Adrenal gland (tissue), 12 donors: Measurements from ENCODE around the gene TMEM256. TPM values are rescaled to one million over a fixed set of nuclear protein-coding genes. Genes with fewer than 3 reads are reported as not detected.

Experiments used
- DNase-seq, 7 donors: peaks; one replicate each; pipeline ENCODE4 v3.0.0-alpha.2; 2019 to 2020
- H3K27ac ChIP-seq, 5 donors: fragments of 200-600 bp; sonication (generic) in 4 of 5; 1 replicate in 3 of 5; 2 replicates in 2 of 5; pipeline versions ENCODE4 v1.5.1 to v1.8.0; 2016 to 2020; ENCODE audit warnings: mild to moderate bottlenecking in 1 of 5
- H3K27me3 ChIP-seq: fragments of 200-600 bp; 2 replicates; pipeline ENCODE4 v1.8.0; 2021
- H3K36me3 ChIP-seq, 2 donors: fragments of 200-600 bp; replicated peaks in 1 of 2; 1 replicate in 1 of 2; 2 replicates in 1 of 2; pipeline versions ENCODE4 v1.5.1 to v1.8.0; 2018 to 2022
- H3K4me1 ChIP-seq, 2 donors: fragments of 200-600 bp; replicated peaks in 1 of 2; 1 replicate in 1 of 2; 2 replicates in 1 of 2; pipeline versions ENCODE4 v1.5.1 to v1.8.0; 2018 to 2021
- H3K4me3 ChIP-seq, 4 donors: fragments of 200-600 bp; sonication (generic) in 3 of 4; one replicate each; pipeline ENCODE4 v1.5.1; 2016 to 2018
- H3K9me3 ChIP-seq, 3 donors: fragments of 200-600 bp; sonication (generic) in 1 of 3; replicated peaks in 1 of 3; 1 replicate in 2 of 3; 2 replicates in 1 of 3; pipeline versions ENCODE4 v1.5.1 to v1.8.0; 2016 to 2021
- POLR2A ChIP-seq, 2 donors: fragments of 450-650 bp; IDR thresholded peaks; one replicate each; pipeline ENCODE4 v1.6.1; 2017; ENCODE audit warnings: antibody characterized with exemption in 2 of 2, mild to moderate bottlenecking in 2 of 2, moderate library complexity in 1 of 2
- WGBS, 4 donors: extraction: QIAGEN DNeasy Blood & Tissue Kit in 2 of 4; methylation state at CpG; one replicate each; pipeline versions ENCODE4 v1.1.5 to v1.1.7; 2013 to 2017; 5-methylcytosine and 5-hydroxymethylcytosine counted together
- intact Hi-C, 2 donors: fragments of 100-400 bp; cut with DNase I; formaldehyde crosslinking; loops; one replicate each; pipeline versions ENCODE4 v1.14.1 to v1.15.0; 2022 to 2023
- polyA plus RNA-seq, 3 donors: library from polyadenylated mRNA; stranded (reverse); fragments of 200-250 nt in 2 of 3; fragments of 350-450 nt in 1 of 3; fragmentation: Illumina TruSeq in 1 of 3; extraction: RNeasy Lipid Tissue Mini Kit (QIAGEN cat#74804) in 1 of 3; gene quantifications; one replicate each; pipeline ENCODE4 v1.2.3, GENCODE V29; 2013 to 2014
- total RNA-seq, 9 donors: library from RNA; depleted of rRNA in 4 of 9; stranded (reverse); fragments of >200 nt in 4 of 9; fragments of 120-200 nt in 1 of 9; fragmentation: NEBNext Ultra II Directional in 1 of 9; extraction: Animal tissue kit (Norgen Biotek cat#: 25700) in 1 of 9; gene quantifications; one replicate each; pipeline versions ENCODE4 v1.1.0 to v1.2.4, GENCODE V29; 2013 to 2023
- TF ChIP-seq, protein P1 (sequence below), 6 experiments: fragments of 450-650 bp in 4 of 6; fragments of 200-600 bp in 2 of 6; sonication (generic) in 1 of 6; IDR thresholded peaks; 1 replicate in 5 of 6; 2 replicates in 1 of 6; pipeline versions ENCODE4 v1.5.1 to v1.8.0; 2016 to 2021; ENCODE audit warnings: antibody characterized with exemption in 6 of 6, mild to moderate bottlenecking in 2 of 6, moderate library complexity in 1 of 6
- donor health status: healthy with polysubstance abuse.
- donor health status: Bipolar disorder and iron deficiency.
- donor health status: DM: yes; HTN: yes; CAD: no.
- donor health status: DM: no; HTN: no; CAD: no.
- donor health status: DM: no; HTN: no; CAD: no.
- donor health status: DM: yes; HTN: yes; CAD: no.

TMEM256 gene
- total and polyA plus RNA-seq, 12 donors = 48.5 to 334 (median 93.2) TPM

DNA sequence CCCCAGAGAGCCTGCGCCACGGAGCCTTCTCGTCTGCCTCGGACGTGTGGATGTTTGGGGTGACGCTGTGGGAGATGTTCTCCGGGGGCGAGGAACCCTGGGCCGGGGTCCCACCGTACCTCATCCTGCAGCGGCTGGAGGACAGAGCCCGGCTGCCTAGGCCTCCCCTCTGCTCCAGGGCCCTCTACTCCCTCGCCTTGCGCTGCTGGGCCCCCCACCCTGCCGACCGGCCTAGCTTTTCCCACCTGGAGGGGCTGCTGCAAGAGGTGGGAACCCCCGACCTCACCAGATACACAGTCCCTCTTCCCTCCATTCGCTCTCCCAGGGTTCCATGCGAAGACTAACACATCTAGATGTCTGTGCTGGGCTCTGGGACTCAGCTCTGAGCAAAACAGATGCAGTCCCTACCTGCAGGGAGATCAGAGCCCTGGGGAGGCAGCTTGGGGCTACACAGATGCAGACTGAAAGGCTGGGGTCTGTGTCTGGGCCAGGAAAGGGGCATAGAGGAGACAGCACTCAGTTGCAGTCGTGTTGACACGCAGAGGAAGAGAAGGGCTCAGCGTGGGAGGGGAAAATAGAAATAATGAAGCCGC lies 19.3 kb downstream of the TMEM256 start:
- 53 to 89% (median 65%) methylated on average over 6 to 23 of the region's 23 CpGs for WGBS, 4 donors
- no peak for DNase-seq
- no peaks in the 10 kb centered on the region for H3K9me3 ChIP-seq
- no peaks in the 10 kb centered on the region for H3K36me3 ChIP-seq
- H3K27me3 ChIP-seq = peaks cover 6% of the 10 kb centered on the region
- H3K27ac ChIP-seq = peak overlapping the region in 2 of 5 donors; percentile 3 to 5
- TF ChIP-seq, protein P1, sequence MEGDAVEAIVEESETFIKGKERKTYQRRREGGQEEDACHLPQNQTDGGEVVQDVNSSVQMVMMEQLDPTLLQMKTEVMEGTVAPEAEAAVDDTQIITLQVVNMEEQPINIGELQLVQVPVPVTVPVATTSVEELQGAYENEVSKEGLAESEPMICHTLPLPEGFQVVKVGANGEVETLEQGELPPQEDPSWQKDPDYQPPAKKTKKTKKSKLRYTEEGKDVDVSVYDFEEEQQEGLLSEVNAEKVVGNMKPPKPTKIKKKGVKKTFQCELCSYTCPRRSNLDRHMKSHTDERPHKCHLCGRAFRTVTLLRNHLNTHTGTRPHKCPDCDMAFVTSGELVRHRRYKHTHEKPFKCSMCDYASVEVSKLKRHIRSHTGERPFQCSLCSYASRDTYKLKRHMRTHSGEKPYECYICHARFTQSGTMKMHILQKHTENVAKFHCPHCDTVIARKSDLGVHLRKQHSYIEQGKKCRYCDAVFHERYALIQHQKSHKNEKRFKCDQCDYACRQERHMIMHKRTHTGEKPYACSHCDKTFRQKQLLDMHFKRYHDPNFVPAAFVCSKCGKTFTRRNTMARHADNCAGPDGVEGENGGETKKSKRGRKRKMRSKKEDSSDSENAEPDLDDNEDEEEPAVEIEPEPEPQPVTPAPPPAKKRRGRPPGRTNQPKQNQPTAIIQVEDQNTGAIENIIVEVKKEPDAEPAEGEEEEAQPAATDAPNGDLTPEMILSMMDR (IDR thresholded peaks at IDR 0.05) = no peak
- TF ChIP-seq POLR2A (IDR thresholded peaks at IDR 0.05) = no peak
- H3K4me3 ChIP-seq = peak overlapping the region in 1 of 4 donors; percentile 49
- peaks cover 6 to 26% of the 10 kb centered on the region in 2 donors for H3K4me1 ChIP-seq
- intact Hi-C loops = no loop called here

DNA sequence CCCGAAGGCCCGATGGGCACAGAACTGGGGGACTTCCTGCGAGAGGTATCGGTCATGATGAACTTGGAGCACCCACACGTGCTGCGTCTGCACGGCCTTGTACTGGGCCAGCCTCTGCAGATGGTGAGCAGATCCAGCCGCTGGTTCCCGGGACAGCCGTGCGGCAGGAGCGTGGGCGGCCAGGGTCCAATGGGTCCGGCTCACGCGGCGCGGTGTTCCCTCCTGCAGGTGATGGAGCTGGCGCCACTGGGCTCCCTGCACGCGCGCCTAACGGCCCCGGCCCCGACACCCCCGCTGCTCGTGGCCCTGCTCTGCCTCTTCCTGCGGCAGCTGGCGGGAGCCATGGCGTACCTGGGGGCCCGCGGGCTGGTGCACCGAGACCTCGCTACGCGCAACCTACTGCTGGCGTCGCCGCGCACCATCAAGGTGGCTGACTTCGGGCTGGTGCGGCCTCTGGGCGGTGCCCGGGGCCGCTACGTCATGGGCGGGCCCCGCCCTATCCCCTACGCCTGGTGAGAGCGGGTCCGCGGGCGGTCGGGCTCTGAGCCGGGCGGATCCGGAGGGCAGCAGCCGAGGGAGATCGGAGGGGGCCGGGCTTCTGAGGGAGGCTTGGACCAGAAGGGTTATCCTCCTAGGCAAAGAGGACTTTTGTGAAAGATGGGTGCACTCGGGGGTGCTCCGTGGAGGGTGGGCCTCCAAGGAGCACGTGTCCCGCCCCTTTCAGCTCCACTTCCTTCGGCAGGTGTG lies 20.0 kb downstream of the TMEM256 start:
- peak in 2 of 7 donors; percentile 31 to 34 for DNase-seq
- peaks cover 6% of the 10 kb centered on the region for H3K27me3 ChIP-seq
- intact Hi-C loops = no loop called here
- peak overlapping the region in 2 of 5 donors; percentile 3 to 5 for H3K27ac ChIP-seq
- peaks cover 6 to 26% of the 10 kb centered on the region in 2 donors for H3K4me1 ChIP-seq
- TF ChIP-seq, protein P1 (IDR thresholded peaks at IDR 0.05) = no peak
- no peak for TF ChIP-seq POLR2A (IDR thresholded peaks at IDR 0.05)
- WGBS, 4 donors = 0 to 71% (median 6%) methylated on average over 4 to 65 of the region's 65 CpGs
- peak overlapping the region in 2 of 4 donors; percentile 19 to 49 for H3K4me3 ChIP-seq
- no peaks in the 10 kb centered on the region for H3K36me3 ChIP-seq
- H3K9me3 ChIP-seq = no peaks in the 10 kb centered on the region

DNA sequence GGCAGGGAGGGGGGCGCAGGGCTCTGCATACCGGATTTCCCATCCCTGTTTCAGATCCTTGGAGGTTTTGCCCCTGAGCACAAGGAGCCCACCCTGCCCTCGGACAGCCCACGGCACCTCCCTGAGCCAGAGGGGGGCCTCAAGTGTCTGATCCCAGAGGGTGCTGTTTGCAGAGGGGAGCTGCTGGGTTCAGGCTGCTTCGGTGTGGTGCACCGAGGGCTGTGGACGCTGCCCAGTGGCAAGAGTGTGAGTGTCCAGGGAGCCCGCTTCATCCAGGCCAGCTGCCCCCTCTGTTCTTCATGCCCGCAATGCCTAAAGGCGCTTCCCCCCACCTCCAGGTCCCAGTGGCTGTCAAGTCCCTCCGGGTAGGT lies 20.5 kb downstream of the TMEM256 start:
- intact Hi-C loops = no loop called here
- Histone ChIP-seq H3K9me3 (no peaks in the 10 kb centered on the region), H3K4me1 (peaks cover 6 to 26% of the 10 kb centered on the region in 2 donors), H3K27me3 (peaks cover 6% of the 10 kb centered on the region), H3K27ac (no peak overlapping the region), H3K36me3 (no peaks in the 10 kb centered on the region), H3K4me3 (peak overlapping the region in 2 of 4 donors; percentile 19 to 49)
- TF ChIP-seq, protein P1 (IDR thresholded peaks at IDR 0.05) = no peak
- TF ChIP-seq POLR2A (IDR thresholded peaks at IDR 0.05) = no peak
- DNase-seq = no peak
- WGBS, 4 donors = 53 to 83% (median 77%) methylated on average over 2 to 11 of the region's 11 CpGs; no CpG with 5 or more reads in 1 of the 4 donors

DNA sequence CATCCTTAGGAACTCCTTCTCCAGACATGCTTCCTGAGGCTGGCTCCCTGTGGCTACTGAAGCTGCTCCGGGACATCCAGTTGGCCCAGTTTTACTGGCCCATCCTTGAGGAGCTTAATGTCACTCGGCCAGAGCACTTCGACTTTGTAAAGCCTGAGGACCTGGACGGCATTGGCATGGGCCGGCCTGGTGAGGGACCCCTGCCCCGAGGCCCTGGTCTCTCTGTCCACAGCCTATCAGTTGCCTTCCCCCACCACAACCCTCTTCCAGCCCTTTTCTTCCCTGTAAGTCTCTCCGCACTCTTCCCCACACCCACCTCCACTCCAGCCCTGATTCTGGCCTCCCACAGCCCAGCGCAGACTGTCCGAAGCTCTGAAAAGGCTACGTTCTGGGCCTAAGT lies 21.0 kb downstream of the TMEM256 start:
- TF ChIP-seq, protein P1 (IDR thresholded peaks at IDR 0.05) = no peak
- TF ChIP-seq POLR2A (IDR thresholded peaks at IDR 0.05) = no peak
- intact Hi-C loops = no loop called here
- Histone ChIP-seq H3K36me3 (no peaks in the 10 kb centered on the region), H3K9me3 (no peaks in the 10 kb centered on the region), H3K27me3 (peaks cover 6% of the 10 kb centered on the region), H3K4me3 (no peak overlapping the region), H3K27ac (no peak overlapping the region), H3K4me1 (peaks cover 6 to 26% of the 10 kb centered on the region in 2 donors)
- WGBS, 4 donors = 85 to 92% (median 89%) methylated on average over 10 of the region's 10 CpGs
- DNase-seq = no peak
